Measurements from ENCODE around the gene TSSC4.

DNA sequence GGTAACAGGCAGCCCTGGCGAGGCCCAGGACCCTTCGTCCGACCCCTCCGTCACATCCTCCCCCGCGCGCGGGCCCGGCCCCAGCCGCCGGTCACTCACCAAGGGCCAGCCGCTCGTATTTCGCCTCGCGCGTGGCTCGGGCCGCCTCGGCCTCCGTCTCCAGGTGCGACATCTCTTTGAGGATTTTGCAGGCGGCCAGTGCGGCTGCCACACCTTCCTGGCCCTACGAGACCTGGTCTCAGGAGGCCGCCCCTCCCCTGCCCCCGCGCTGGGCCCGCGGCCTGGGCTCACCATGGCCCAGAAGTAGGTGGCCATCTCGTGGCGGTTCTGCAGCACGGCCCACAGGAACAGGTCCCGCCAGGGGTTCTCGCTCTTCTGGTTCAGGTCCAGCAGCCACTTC is 14.1 kb downstream of the TSSC4 start:
- TF ChIP-seq, protein P1, sequence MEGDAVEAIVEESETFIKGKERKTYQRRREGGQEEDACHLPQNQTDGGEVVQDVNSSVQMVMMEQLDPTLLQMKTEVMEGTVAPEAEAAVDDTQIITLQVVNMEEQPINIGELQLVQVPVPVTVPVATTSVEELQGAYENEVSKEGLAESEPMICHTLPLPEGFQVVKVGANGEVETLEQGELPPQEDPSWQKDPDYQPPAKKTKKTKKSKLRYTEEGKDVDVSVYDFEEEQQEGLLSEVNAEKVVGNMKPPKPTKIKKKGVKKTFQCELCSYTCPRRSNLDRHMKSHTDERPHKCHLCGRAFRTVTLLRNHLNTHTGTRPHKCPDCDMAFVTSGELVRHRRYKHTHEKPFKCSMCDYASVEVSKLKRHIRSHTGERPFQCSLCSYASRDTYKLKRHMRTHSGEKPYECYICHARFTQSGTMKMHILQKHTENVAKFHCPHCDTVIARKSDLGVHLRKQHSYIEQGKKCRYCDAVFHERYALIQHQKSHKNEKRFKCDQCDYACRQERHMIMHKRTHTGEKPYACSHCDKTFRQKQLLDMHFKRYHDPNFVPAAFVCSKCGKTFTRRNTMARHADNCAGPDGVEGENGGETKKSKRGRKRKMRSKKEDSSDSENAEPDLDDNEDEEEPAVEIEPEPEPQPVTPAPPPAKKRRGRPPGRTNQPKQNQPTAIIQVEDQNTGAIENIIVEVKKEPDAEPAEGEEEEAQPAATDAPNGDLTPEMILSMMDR (IDR thresholded peaks at IDR 0.05) = no peak
- no peak for TF ChIP-seq POLR2A (IDR thresholded peaks at IDR 0.05)
